HG03139 (cell line): ENCODE measurements around the gene CGRRF1.

Experiments
- ATAC-seq: cut with Tn5 transposase; IDR thresholded peaks from one replicate; pipeline ENCODE4 v1.9.1; 2021; ENCODE audit not compliant: unreplicated experiment

CGRRF1 gene

DNA sequence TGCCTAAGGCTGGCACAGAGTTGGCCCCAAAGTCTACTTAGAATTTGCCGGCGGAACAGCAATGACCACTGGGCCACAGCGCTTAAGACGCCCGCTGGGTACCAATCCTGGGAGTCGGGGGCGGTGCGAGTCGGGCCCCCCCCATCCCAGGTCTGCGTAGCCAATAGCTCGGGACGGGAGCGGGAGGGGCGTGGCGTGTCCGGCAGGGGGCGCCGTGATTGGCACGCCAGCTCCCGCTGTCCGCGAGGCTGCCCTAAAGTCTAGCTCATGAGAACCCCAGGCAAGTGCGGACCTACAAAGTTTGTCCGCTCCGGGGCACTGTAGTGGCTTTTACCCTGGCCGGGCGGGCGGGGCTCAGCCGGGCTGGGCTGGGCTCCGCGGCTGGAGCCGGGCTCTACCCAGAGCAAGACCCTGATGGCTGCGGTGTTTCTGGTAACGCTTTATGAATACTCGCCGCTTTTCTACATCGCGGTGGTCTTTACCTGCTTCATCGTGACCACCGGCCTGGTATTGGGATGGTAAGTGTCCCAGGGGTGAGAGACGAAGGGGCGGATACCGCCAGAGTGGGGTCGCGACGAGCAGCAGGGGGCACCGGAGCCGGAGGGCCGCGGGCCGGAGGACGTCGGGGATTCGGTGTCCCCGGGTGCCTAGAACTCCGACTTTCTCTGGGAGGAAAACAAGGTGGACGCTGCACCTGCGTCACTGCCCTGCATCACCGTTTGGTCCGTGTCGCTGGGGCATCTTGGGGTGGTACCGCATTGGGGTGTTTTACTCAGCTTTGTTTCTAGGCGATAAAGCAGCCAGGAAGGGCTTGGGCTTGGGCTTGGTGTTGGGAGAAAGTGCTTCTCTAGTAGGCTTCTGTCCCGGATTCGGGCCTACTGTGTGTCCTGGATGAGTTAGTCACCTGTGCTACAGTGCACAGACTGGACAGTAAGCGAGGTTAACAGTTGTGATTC is at the start of gene CGRRF1:
Gene CGRRF1, plus strand, starts transcription at position 361 of the 956 bp plus-strand sequence. Its CDS starts 54 bp downstream, at position 415.
- peak; percentile 92 for ATAC-seq

DNA sequence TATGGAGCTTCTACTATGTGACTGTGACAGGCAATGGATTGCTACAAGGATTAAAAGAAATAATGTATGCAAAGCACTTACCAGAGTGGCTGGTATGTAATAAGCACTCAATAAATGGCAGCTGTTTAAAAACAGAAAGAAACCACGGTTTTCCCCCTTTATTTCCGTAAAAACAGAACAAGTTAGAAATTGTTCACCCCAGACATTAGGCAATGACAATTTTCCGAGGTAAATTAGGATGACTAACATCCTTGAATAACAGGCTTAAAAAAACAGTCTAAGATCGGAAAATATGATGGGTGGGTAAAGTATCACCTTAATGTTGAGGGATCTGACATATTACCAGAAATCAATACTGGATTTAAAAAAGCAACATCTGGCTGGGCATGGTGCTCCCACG is 47.7 kb upstream of the CGRRF1 start:
- ATAC-seq: no peak

GRCh38 chr14:54465654-54466053 is 44.1 kb upstream of the CGRRF1 start:
- ATAC-seq: no peak

DNA sequence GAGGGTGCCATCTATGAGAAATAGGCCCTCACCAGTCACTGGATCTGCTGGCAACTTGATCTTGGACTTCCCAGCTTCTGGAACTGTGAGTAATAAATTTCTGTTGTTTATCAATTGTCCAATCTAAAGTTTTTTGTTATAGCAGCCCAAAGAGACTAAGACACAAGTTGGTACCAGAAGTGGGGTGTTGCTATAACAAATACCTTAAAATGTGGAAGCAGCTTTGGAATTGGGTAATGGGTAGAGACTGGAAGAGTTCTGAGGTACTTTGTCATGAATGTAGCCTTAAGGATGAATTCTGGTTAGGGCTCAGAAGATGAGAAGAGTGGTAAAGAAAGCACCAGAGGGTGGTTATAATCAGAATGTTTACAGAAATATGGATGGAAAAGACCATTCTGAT is 42.4 kb upstream of the CGRRF1 start:
- no peak for ATAC-seq

DNA sequence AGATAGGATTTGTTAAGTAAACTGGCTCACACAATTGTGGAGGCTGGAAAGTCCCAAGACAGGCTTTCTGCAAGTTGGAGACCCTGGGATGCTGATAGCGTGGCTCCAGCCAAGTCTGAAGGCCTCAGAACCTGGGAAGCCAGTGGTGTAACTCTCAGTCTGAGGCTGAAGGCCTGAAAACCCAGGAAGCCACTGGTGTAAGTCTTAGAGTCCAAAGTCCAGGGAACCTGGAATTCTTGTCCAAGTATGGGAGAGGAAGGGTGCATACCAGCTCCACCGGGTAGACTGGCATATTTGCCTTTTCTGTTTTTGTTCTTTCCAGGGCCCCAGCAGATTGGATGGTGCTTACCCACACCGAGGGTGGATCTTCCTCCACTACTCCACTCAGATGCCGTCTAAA is 39.0 kb upstream of the CGRRF1 start:
- ATAC-seq: no peak

DNA sequence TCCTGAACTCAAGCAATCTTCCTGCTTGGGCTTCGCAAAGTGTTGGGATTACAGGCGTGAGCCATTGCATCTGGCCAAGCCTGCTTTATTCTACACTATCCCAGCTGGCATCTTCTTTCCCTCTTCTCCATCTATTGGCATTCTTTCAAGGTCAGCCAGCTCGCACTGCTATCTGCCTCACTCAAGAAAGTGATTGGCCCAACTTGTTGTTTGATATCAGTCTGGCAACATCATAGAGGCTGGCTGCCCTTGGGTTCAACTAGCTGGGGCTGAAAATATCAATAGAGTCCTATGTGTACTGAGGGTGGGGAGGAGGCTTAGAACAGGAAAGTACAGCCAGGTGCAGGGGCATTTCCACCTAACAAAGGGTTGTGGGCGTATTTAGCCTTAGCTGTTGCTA is 38.1 kb upstream of the CGRRF1 start:
- no peak for ATAC-seq

- ATAC-seq: no peak
Observed at GRCh38 chr14:54472315-54472714, 37.4 kb upstream of the CGRRF1 start.

GRCh38 chr14:54474232-54474793 is 35.4 kb upstream of the CGRRF1 start:
- ATAC-seq: no peak

DNA sequence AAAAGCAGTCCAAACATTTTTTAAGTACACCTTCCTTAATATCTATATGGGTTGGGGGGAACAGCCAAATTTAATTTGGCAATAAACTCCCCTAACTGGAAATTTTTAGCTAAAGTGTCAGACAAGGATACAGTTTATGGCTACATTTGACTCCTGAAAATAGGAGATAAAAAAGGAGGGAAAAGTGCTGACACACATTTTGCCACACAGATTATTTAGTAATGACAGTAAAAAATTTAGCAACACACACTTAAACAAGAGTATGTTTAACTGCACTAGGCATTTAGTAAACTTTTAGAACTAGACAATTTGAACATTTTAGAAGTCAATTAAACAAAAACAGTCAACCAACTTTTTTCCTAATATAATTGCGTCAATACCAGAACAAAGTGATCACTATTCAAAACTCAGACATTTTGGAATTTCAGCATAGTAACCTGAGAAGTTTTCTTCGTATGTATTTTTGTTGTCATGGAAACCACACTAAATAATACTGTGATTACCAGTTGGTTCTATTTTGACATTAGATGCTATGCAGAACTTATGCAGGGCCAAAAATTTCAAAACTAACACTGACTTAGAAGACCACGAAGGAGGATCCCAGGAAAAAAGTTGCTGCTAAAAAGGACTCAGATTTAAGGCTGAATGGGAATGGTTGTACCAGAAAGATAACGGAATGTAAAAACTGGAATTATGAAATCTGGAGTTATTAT is 34.4 kb upstream of the CGRRF1 start:
- ATAC-seq: no peak

DNA sequence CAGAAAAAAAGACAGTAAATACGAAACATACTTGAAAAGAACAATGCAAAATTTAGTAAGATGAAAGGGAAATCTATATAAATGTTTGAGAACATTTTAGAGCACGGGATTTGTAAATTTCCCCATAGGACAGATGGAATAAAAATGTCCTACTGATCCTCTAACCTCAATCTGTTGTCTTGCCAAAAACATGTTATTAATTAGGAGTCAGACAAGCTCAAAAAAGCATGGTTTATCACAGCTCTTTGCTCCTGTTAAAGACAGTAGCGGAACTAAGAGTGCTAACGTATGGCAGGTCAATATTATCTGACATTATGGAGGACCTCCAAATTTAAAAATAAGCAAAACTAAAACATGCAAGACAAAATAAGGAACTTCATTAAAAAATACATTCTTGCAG is 33.8 kb upstream of the CGRRF1 start:
- no peak for ATAC-seq

GRCh38 chr14:54478636-54479215 is 31.0 kb upstream of the CGRRF1 start:
- ATAC-seq: no peak

DNA sequence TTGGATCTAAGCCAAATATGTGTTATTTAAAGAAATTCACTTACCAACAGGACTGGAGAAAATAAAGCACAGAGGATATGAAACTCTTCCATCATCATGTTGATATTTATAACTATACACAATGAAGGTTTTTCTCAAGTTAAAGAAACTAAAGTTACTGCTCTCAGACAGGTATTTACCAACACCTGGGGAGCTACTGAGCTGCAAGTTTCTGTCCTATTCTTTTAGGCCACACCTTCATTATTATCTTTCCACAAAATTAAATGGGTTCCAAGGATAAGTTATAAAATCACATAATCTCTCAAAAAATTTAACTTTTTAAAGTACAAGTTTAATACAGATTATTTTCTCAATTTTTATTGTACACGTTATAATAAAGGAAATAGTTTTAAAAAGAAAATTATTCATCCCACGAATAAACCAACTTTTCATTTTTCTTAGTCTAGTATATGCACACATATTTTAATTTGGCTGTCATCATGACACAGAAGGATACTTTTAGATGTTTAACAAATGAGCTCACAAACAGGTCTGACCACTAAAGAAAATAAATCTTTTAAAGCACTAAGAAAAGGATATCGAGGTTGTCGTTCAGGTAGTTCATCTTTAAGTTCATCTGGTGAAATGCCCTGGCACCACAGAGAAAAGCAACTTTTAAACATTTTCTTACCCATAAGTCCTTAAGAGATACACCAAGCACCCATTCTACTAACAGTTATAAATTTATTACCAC is 28.7 kb upstream of the CGRRF1 start:
- ATAC-seq: no peak

- ATAC-seq: no peak
Observed at GRCh38 chr14:54481695-54482094, 28.0 kb upstream of the CGRRF1 start.

DNA sequence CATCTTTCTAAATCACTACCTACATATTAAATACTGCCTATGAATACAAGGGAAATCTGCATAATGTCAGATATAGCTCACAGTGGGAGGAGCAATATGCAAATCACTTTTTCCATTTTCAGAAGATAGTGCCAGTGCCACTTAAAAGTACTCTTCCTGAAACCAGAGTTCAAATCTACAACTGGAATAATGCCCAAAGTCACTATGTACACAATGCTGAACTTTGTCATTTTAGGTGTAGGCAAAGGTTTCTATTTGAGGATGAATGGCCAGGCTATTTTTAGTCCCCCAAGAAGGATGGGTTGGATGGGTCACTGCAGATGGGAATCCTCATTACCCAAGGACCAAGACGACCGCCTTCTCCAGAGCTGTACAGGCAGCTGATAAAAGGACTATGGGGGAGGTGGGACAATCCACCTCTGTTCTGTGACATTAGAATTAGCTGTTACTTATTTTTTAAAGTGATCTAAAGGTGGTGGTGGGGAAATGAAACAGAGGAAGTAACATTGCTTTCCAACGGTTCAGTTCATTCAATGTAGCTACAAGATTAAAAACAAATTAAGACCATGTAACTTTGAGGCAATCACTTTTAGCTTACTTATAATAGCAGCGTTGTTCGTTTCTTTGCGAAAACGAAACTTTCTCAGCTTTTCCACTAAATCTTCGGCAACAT is 26.5 kb upstream of the CGRRF1 start:
- ATAC-seq: no peak

DNA sequence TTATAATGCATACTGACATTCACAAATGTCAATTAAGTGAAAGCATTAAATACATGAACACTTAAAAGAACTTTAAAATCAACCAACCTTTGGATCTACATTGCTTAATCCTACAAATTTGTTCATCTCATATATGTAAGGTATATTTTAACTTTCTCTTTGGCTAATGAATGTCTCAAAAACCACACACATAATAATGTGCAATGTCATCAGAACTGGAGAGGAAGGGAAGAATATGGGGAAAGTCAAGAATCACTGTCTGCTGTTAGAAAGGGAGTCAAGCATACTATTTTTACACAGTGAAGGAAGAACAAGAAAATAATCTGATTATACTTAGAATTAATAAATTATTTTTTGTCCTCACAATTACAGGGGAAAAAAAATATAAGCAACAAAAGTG is 25.9 kb upstream of the CGRRF1 start:
- ATAC-seq: no peak

DNA sequence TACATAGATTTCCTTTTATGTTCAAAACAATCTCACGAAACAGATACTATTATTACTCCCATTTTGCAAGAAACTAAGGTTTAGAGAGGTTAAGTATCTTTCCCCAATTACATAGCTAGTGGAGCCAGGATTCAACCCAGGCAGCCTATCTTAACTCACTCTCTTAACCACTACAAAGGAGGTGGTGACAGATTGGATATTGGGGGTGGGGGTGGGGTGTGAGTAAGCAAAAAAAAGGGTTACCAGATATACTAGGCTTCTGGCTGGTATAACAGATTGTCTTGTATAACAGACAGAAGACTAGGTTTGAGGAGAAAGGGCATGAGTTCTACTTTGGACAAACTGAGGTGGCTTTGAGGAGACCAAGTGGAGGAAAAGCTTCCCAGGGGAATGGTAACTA is 23.0 kb upstream of the CGRRF1 start:
- no peak for ATAC-seq

DNA sequence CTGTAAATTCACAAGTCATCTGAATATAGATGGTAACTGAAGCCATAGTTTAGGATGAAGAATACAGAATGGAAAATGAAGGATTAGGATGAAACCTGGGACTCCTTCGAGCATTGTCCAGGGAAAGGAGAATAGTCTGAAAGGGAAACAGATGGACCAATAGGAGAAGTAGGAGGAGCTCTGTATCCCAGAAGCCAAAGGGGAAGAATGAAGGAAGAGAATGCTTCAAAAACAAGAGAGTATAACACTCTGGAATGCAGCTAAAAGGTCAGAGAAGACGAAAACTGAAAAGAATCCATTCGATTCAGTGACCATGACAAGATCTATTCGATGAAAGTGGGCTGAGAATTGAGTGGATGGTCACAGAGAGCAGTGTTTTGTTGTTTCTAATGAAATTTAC is 21.9 kb upstream of the CGRRF1 start:
- ATAC-seq: no peak

DNA sequence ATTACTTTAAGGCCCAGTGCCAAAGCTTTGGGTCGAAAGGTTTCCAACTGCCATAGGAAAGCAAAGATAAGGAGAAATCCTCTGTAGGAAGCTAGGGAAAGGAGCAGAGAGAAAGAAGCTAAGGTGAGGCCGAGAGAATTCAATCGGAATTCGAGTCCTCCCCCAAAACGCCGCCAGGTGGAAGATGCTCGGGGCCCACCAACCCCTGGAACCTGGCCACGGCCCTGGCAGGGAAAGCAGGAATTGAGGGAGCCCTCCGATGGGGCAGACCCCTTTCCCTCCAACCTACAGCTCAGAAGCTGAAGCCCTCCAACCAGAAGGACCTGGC is 21.4 kb upstream of the CGRRF1 start:
- ATAC-seq: no peak

GRCh38 chr14:54488646-54489317 is 20.9 kb upstream of the CGRRF1 start, which contains the start of gene GMFB:
TSS of gene GMFB (minus strand) at chr14:54488980. CDS start at chr14:54488927, 53 bp downstream.
- peak; percentile 86 for ATAC-seq

GRCh38 chr14:54489318-54489683 is 20.4 kb upstream of the CGRRF1 start:
- ATAC-seq: peak; percentile 12
